ENCODE measurements around the gene KCNF1.

The KCNF1 gene

GRCh38 chr2:10880586-10881321 lies 31.0 kb upstream of the KCNF1 start:
- DNase-seq, result no peak

GRCh38 chr2:10882568-10882967 lies 29.2 kb upstream of the KCNF1 start:
- no peak for DNase-seq

GRCh38 chr2:10883066-10883465 lies 28.7 kb upstream of the KCNF1 start:
- no peak for DNase-seq

- peak; percentile 6 for DNase-seq
Measured at GRCh38 chr2:10883801-10884478, 27.8 kb upstream of the KCNF1 start.

- peak; percentile 9 for DNase-seq
Measured at GRCh38 chr2:10884574-10884975, 27.2 kb upstream of the KCNF1 start.

GRCh38 chr2:10885094-10885860 lies 26.5 kb upstream of the KCNF1 start:
- DNase-seq, result no peak

- peak; percentile 2 for DNase-seq
Measured at GRCh38 chr2:10887476-10887875, 24.3 kb upstream of the KCNF1 start.

GRCh38 chr2:10889651-10890215 lies 22.0 kb upstream of the KCNF1 start:
- DNase-seq, result peak; percentile 28

- DNase-seq, result no peak
Measured at GRCh38 chr2:10890706-10891270, 20.9 kb upstream of the KCNF1 start.

GRCh38 chr2:10891390-10891789 lies 20.3 kb upstream of the KCNF1 start:
- DNase-seq, result no peak

- no peak for DNase-seq
Measured at GRCh38 chr2:10891848-10892247, 19.9 kb upstream of the KCNF1 start.

- DNase-seq, result no peak
Measured at GRCh38 chr2:10892316-10892715, 19.4 kb upstream of the KCNF1 start.

- DNase-seq, result no peak
Measured at GRCh38 chr2:10892796-10893350, 18.9 kb upstream of the KCNF1 start.

GRCh38 chr2:10894264-10894935 lies 17.3 kb upstream of the KCNF1 start:
- DNase-seq, result no peak

GRCh38 chr2:10895231-10895630 lies 16.5 kb upstream of the KCNF1 start:
- DNase-seq, result no peak

- no peak for DNase-seq
Measured at GRCh38 chr2:10897956-10898355, 13.8 kb upstream of the KCNF1 start.

GRCh38 chr2:10900216-10901109 lies 11.3 kb upstream of the KCNF1 start:
- DNase-seq, result no peak

GRCh38 chr2:10901160-10901939 lies 10.4 kb upstream of the KCNF1 start:
- DNase-seq, result no peak

GRCh38 chr2:10903861-10904210 lies 7.9 kb upstream of the KCNF1 start:
- DNase-seq, result peak; percentile 1

GRCh38 chr2:10904455-10904854 lies 7.3 kb upstream of the KCNF1 start:
- no peak for DNase-seq
